ENCODE results near the gene MRPS18B. TPM values are rescaled to one million over a fixed set of nuclear protein-coding genes. Genes with fewer than 3 reads are reported as not detected.

The MRPS18B gene
- total RNA-seq, 2 experiments from 2014 or later = 59.0 to 79.6 TPM

DNA sequence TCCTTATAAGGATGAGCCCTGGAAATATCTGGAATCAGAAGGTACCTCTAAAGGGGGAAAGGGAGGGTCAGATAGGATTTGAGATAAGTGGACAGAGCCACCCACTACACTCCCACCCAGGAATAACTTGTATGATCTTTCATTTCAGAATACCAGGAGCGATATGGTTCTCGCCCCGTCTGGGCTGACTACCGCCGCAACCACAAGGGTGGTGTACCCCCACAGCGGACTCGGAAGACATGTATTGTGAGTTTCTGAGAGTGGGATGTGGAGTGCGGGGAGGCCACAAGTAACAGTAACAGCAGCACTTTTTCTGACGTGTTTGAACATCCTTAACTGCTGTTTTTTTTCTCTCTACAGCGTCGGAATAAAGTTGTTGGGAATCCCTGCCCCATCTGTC, 1.9 kb downstream of the MRPS18B start:
- H4K20me1 ChIP-seq (ENCODE audit: insufficient read depth, low read length) = peaks cover 1% of the 10 kb centered on the region; the same call in 1 of the 2 replicates
- H3K4me1 ChIP-seq (ENCODE audit: insufficient read depth, low read length, poor library complexity, severe bottlenecking) = peaks cover 12% of the 10 kb centered on the region
- H3K4me3 ChIP-seq (ENCODE audit: low read depth, low read length, poor library complexity, severe bottlenecking) = no peak overlapping the region
- H3K36me3 ChIP-seq (ENCODE audit: insufficient read depth, low read length) = peaks cover 68% of the 10 kb centered on the region
- no peak overlapping the region for H2AFZ ChIP-seq (ENCODE audit: low read length)
- no peaks in the 10 kb centered on the region for H3K9me2 ChIP-seq (ENCODE audit: insufficient read depth, low read length)
- peak overlapping the region; percentile 87 for H3K4me2 ChIP-seq (ENCODE audit: low read length)
- DNase-seq (ENCODE audit: low spot score) = no peak
- ChIA-PET CTCF (ENCODE audit: unreplicated experiment) (no interaction called here), POLR2A (interaction anchor here (1.6 kb wide), 1 partner anchor 49 kb away, joined by 7 read pairs; the partner anchor contains the start of gene ABCF1)
- H3K9me3 ChIP-seq (ENCODE audit: low read length) = no peaks in the 10 kb centered on the region
- no peak overlapping the region for H3K27ac ChIP-seq (ENCODE audit: low read depth, low read length, poor library complexity, severe bottlenecking)
- peaks cover 45% of the 10 kb centered on the region for H3K79me2 ChIP-seq (ENCODE audit: insufficient read depth, low read depth, low read length)
- TF ChIP-seq CTCF (conservative IDR thresholded peaks at IDR 0.05; ENCODE audit: low read length) = no peak
- no peak for TF ChIP-seq EZH2phosphoT487 (IDR thresholded peaks at IDR 0.05; ENCODE audit: borderline replicate concordance, low read depth, low read length)
- intact Hi-C loops (cut with micrococcal nuclease; ENCODE audit: unreplicated experiment) = loop anchor here (5.0 kb wide), 3 partner anchors 68 to 583 kb away; partner anchors contain the start of genes FLOT1, IER3 and PPP1R18
- BruUV-seq (replicated peaks) = no TSS peak

DNA sequence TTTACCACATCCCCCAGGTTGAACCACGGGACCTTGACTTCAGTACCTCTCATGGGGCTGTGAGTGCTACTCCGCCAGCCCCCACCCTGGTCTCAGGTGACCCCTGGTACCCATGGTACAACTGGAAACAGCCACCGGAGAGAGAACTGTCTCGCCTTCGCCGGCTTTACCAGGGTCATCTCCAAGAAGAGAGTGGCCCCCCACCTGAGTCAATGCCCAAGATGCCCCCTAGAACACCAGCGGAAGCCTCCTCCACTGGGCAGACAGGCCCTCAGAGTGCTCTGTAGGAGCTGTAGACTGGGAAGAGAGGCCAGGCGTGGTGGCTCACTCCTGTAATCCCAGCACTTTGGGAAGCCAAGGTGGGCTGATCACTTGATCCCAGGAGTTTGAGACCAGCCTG, 7.9 kb downstream of the MRPS18B start:
- no TSS peak for BruUV-seq (replicated peaks)
- no peak for DNase-seq (ENCODE audit: low spot score)
- CTCF ChIA-PET (ENCODE audit: unreplicated experiment) = no interaction called here

More for the DNA sequence above, 7.9 kb downstream of the MRPS18B start:
- no peak overlapping the region for H3K27ac ChIP-seq (ENCODE audit: low read depth, low read length, poor library complexity, severe bottlenecking)
- peaks cover 15% of the 10 kb centered on the region for H3K4me1 ChIP-seq (ENCODE audit: insufficient read depth, low read length, poor library complexity, severe bottlenecking)
- POLR2A ChIA-PET = interaction anchor here (0.7 to 1.6 kb wide), 2 partner anchors 13 to 24 kb away, joined by 3 read pairs; no protein-coding TSS in a partner anchor
- no peaks in the 10 kb centered on the region for H3K9me3 ChIP-seq (ENCODE audit: low read length)
- TF ChIP-seq CTCF (conservative IDR thresholded peaks at IDR 0.05; ENCODE audit: low read length) (no peak), EZH2phosphoT487 (IDR thresholded peaks at IDR 0.05; ENCODE audit: borderline replicate concordance, low read depth, low read length) (no peak)
- no peaks in the 10 kb centered on the region for H4K20me1 ChIP-seq (ENCODE audit: insufficient read depth, low read length)
- no peak overlapping the region for H2AFZ ChIP-seq (ENCODE audit: low read length)
- H3K4me3 ChIP-seq (ENCODE audit: low read depth, low read length, poor library complexity, severe bottlenecking) = no peak overlapping the region
- H3K9me2 ChIP-seq (ENCODE audit: insufficient read depth, low read length) = no peaks in the 10 kb centered on the region
- intact Hi-C loops (cut with micrococcal nuclease; ENCODE audit: unreplicated experiment) = no loop called here
- no peaks in the 10 kb centered on the region for H3K79me2 ChIP-seq (ENCODE audit: insufficient read depth, low read depth, low read length)
- H3K36me3 ChIP-seq (ENCODE audit: insufficient read depth, low read length) = peaks cover 76% of the 10 kb centered on the region
- no peak overlapping the region for H3K4me2 ChIP-seq (ENCODE audit: low read length)

Data from OCI-LY7 (cell line).